NT2/D1 (cell line): ENCODE measurements around the gene ALAS2.

Experiments used
- DNase-seq: peaks from one replicate; pipeline ENCODE4 v3.0.0-alpha.2; 2011; ENCODE audit warnings: low read depth, low spot score
- H3K27me3 ChIP-seq: 2 replicates; pipeline ENCODE4 v1.6.0; 2011; ENCODE audit warnings: mild to moderate bottlenecking; ENCODE audit not compliant: insufficient read length, insufficient read depth
- H3K36me3 ChIP-seq: 2 replicates; pipeline ENCODE4 v1.6.1; 2011; ENCODE audit warnings: mild to moderate bottlenecking, low read length, mixed read lengths; ENCODE audit not compliant: insufficient read depth, insufficient read length
- H3K4me1 ChIP-seq: 2 replicates; pipeline ENCODE4 v1.5.1; 2011; ENCODE audit not compliant: insufficient read depth, insufficient read length
- H3K4me3 ChIP-seq: 2 replicates; pipeline ENCODE4 v1.5.1; 2011; ENCODE audit warnings: low read depth; ENCODE audit not compliant: insufficient read length
- H3K9ac ChIP-seq: 2 replicates; pipeline ENCODE4 v1.6.0; 2011; ENCODE audit warnings: low read depth; ENCODE audit not compliant: insufficient read length
- H3K9me3 ChIP-seq: 2 replicates; pipeline ENCODE4 v1.5.1; 2011; ENCODE audit warnings: mild to moderate bottlenecking, low read length; ENCODE audit not compliant: insufficient read depth
- SUZ12 ChIP-seq: IDR thresholded peaks from 2 replicates; pipeline ENCODE4 v1.6.1; 2011; ENCODE audit not compliant: insufficient read length, insufficient read depth; ENCODE audit errors: extremely low read depth
- YY1 ChIP-seq: IDR thresholded peaks from 2 replicates; pipeline ENCODE4 v1.6.1; 2011; ENCODE audit not compliant: insufficient read length, insufficient read depth
- ZNF274 ChIP-seq: IDR thresholded peaks from 2 replicates; pipeline ENCODE4 v1.6.1; 2011; ENCODE audit warnings: mild to moderate bottlenecking, low read depth, low read length

The ALAS2 gene

GRCh38 chrX:54980334-54980733 is 50.4 kb downstream of the ALAS2 start:
- no peak for TF ChIP-seq YY1
- no peak for DNase-seq

GRCh38 chrX:54979432-54979831 is 51.3 kb downstream of the ALAS2 start:
- TF ChIP-seq SUZ12, result no peak
- no peak for TF ChIP-seq ZNF274
- no peak for TF ChIP-seq YY1
- DNase-seq, result no peak
- no peaks in the 10 kb centered on the region for H3K36me3 ChIP-seq
- H3K9ac ChIP-seq, result no peak overlapping the region
- no peak overlapping the region for H3K4me3 ChIP-seq
- H3K27me3 ChIP-seq, result no peaks in the 10 kb centered on the region
- no peaks in the 10 kb centered on the region for H3K9me3 ChIP-seq
- no peaks in the 10 kb centered on the region for H3K4me1 ChIP-seq

More at GRCh38 chrX:54980334-54980733, 50.4 kb downstream of the ALAS2 start:
- Histone ChIP-seq H3K4me1 (no peaks in the 10 kb centered on the region), H3K36me3 (no peaks in the 10 kb centered on the region), H3K9ac (no peak overlapping the region), H3K9me3 (no peaks in the 10 kb centered on the region), H3K27me3 (no peaks in the 10 kb centered on the region), H3K4me3 (no peak overlapping the region)

- Histone ChIP-seq H3K9ac (no peak overlapping the region), H3K9me3 (no peaks in the 10 kb centered on the region), H3K27me3 (no peaks in the 10 kb centered on the region), H3K36me3 (no peaks in the 10 kb centered on the region), H3K4me3 (no peak overlapping the region), H3K4me1 (no peaks in the 10 kb centered on the region)
- no peak for DNase-seq
- TF ChIP-seq YY1, result no peak
- TF ChIP-seq SUZ12, result no peak
- TF ChIP-seq ZNF274, result no peak
These were observed 52.3 kb downstream of the ALAS2 start for GRCh38 chrX:54978448-54978847.

GRCh38 chrX:54977387-54977786 is 53.4 kb downstream of the ALAS2 start:
- Histone ChIP-seq H3K27me3 (no peaks in the 10 kb centered on the region), H3K9me3 (no peaks in the 10 kb centered on the region), H3K9ac (no peak overlapping the region), H3K4me1 (no peaks in the 10 kb centered on the region), H3K4me3 (no peak overlapping the region), H3K36me3 (no peaks in the 10 kb centered on the region)
- DNase-seq, result no peak
- no peak for TF ChIP-seq YY1
- TF ChIP-seq ZNF274, result no peak
- TF ChIP-seq SUZ12, result no peak

- no peak overlapping the region for H3K9ac ChIP-seq
- H3K27me3 ChIP-seq, result no peaks in the 10 kb centered on the region
- DNase-seq, result no peak
- H3K36me3 ChIP-seq, result no peaks in the 10 kb centered on the region
- H3K4me3 ChIP-seq, result no peak overlapping the region
- no peaks in the 10 kb centered on the region for H3K9me3 ChIP-seq
- TF ChIP-seq SUZ12, result no peak
- TF ChIP-seq YY1, result no peak
- no peak for TF ChIP-seq ZNF274
- H3K4me1 ChIP-seq, result no peaks in the 10 kb centered on the region
These were observed 65.8 kb downstream of the ALAS2 start for GRCh38 chrX:54964766-54965497.

- no peak for TF ChIP-seq YY1
- TF ChIP-seq SUZ12, result no peak
- Histone ChIP-seq H3K9ac (no peak overlapping the region), H3K4me1 (no peaks in the 10 kb centered on the region), H3K36me3 (no peaks in the 10 kb centered on the region), H3K4me3 (no peak overlapping the region), H3K27me3 (no peaks in the 10 kb centered on the region), H3K9me3 (no peaks in the 10 kb centered on the region)
- no peak for DNase-seq
These were observed 69.0 kb downstream of the ALAS2 start for GRCh38 chrX:54961750-54962149.
